Activated CD8-positive, alpha-beta T cell treated with anti-CD3 and anti-CD28 coated beads for 36 hours (primary cell): Measurements from ENCODE around the gene KPRP. TPM values are rescaled to one million over a fixed set of nuclear protein-coding genes. Genes with fewer than 3 reads are reported as not detected.

Experiments
- ATAC-seq: fragments of 200-7000 bp; cut with Tn5 transposase; one replicate; pipeline ENCODE4 v1.10.0; 2021; ENCODE audit warnings: mild to moderate bottlenecking, moderate library complexity
- CTCF ChIA-PET: fragments of 350-600 bp; sonication (Branson Sonifier 250); formaldehyde crosslinking; loops from one replicate; lab custom pipeline; 2021; ENCODE audit warnings: antibody characterized with exemption; lab: Charles Lee
- POLR2A ChIA-PET: fragments of 350-600 bp; sonication (Branson Sonifier 250); formaldehyde crosslinking; loops from one replicate; lab custom pipeline; 2021; ENCODE audit warnings: antibody characterized with exemption; lab: Charles Lee
- DNase-seq: peaks from one replicate; pipeline ENCODE4 v3.0.0-alpha.2; 2020
- H3K27ac Mint-ChIP-seq: one replicate; pipeline ENCODE4 v1.8.0; 2021; ENCODE audit warnings: mild to moderate bottlenecking, mixed read lengths
- H3K27me3 Mint-ChIP-seq: one replicate; pipeline ENCODE4 v1.8.0; 2021; ENCODE audit warnings: mixed read lengths
- H3K36me3 Mint-ChIP-seq: one replicate; pipeline ENCODE4 v1.8.0; 2021; ENCODE audit warnings: low read depth, mixed read lengths
- H3K4me1 Mint-ChIP-seq: one replicate; pipeline ENCODE4 v1.8.0; 2021; ENCODE audit warnings: low read depth, mixed read lengths
- H3K4me3 Mint-ChIP-seq: one replicate; pipeline ENCODE4 v1.8.0; 2021; ENCODE audit warnings: mild to moderate bottlenecking, moderate library complexity, mixed read lengths
- H3K9me3 Mint-ChIP-seq: one replicate; pipeline ENCODE4 v1.8.0; 2021; ENCODE audit warnings: mixed read lengths
- intact Hi-C: fragments of 100-400 bp; cut with micrococcal nuclease; formaldehyde crosslinking; loops from one replicate; pipeline ENCODE4 v1.10.0; 2022
- total RNA-seq, 2 experiments: library from RNA; stranded (reverse); gene quantifications; one replicate each; pipeline ENCODE4 v1.2.3, GENCODE V29; 2021
- TF ChIP-seq, protein P1 (sequence below): fragments of 200-600 bp; IDR thresholded peaks from one replicate; pipeline ENCODE4 v1.8.0; 2022; ENCODE audit warnings: antibody characterized with exemption, mild to moderate bottlenecking

The KPRP gene
- total RNA-seq, 2 experiments from 2014 or later = not detected

DNA sequence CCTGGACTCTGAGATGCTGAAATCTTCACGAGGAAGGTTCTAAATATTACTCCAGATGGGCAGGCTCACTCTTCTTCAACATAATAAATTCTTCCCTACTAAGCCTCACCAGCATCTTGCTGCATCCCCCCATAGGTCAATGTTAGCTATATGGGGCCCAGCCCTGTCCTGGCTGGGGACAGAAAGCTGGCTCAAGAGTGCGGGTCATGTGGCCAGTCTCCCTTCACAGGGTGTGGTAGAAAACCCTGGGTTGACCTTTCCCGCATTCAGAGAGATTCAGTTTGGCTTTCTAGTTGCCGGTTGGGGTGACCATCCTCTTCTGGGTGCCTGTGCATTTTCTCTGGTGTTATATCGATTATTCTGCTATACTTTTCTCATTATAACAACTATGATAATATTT is 19.8 kb upstream of the KPRP start:
- ATAC-seq (no peak), DNase-seq (no peak)
- POLR2A ChIA-PET = no interaction called here
- H3K4me1 Mint-ChIP-seq = no peaks in the 10 kb centered on the region
- no peaks in the 10 kb centered on the region for H3K9me3 Mint-ChIP-seq
- peaks cover 14% of the 10 kb centered on the region for H3K27me3 Mint-ChIP-seq
- intact Hi-C loops = no loop called here
- H3K4me3 Mint-ChIP-seq = no peak overlapping the region
- TF ChIP-seq, protein P1, sequence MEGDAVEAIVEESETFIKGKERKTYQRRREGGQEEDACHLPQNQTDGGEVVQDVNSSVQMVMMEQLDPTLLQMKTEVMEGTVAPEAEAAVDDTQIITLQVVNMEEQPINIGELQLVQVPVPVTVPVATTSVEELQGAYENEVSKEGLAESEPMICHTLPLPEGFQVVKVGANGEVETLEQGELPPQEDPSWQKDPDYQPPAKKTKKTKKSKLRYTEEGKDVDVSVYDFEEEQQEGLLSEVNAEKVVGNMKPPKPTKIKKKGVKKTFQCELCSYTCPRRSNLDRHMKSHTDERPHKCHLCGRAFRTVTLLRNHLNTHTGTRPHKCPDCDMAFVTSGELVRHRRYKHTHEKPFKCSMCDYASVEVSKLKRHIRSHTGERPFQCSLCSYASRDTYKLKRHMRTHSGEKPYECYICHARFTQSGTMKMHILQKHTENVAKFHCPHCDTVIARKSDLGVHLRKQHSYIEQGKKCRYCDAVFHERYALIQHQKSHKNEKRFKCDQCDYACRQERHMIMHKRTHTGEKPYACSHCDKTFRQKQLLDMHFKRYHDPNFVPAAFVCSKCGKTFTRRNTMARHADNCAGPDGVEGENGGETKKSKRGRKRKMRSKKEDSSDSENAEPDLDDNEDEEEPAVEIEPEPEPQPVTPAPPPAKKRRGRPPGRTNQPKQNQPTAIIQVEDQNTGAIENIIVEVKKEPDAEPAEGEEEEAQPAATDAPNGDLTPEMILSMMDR = no peak
- no peaks in the 10 kb centered on the region for H3K36me3 Mint-ChIP-seq
- no peak overlapping the region for H3K27ac Mint-ChIP-seq
- CTCF ChIA-PET = no interaction called here

GRCh38 chr1:152739841-152740240 is 18.0 kb upstream of the KPRP start:
- intact Hi-C loops = no loop called here

DNA sequence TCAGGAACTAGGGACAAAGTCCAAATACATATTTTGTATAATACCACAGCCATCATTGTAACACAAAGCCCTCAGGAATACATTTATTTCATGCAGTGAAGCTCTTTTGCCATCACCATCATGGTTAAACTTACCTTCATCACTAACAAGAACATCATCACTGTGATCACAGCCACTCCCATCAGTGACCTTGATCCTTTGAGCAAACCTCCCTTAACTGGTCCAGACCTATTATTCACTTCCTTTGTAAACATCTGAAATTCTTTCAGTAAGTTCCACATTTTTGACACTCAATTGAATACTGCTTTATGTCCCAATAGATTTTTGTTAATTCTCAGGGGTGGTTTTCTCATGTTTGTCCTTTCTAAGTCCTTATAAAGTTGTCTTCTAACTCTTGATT is 16.2 kb upstream of the KPRP start:
- DNase-seq = no peak
- Mint-ChIP-seq H3K27me3 (peaks cover 14% of the 10 kb centered on the region), H3K4me3 (no peak overlapping the region), H3K36me3 (no peaks in the 10 kb centered on the region), H3K4me1 (no peaks in the 10 kb centered on the region), H3K27ac (no peak overlapping the region), H3K9me3 (no peaks in the 10 kb centered on the region)
- POLR2A ChIA-PET = no interaction called here
- intact Hi-C loops = no loop called here
- TF ChIP-seq, protein P1 = no peak
- CTCF ChIA-PET = no interaction called here
- no peak for ATAC-seq

More at GRCh38 chr1:152739841-152740240, 18.0 kb upstream of the KPRP start:
- TF ChIP-seq, protein P1 = no peak
- H3K9me3 Mint-ChIP-seq = no peaks in the 10 kb centered on the region
- POLR2A ChIA-PET = no interaction called here
- peaks cover 15% of the 10 kb centered on the region for H3K27me3 Mint-ChIP-seq
- H3K27ac Mint-ChIP-seq = no peak overlapping the region
- H3K36me3 Mint-ChIP-seq = no peaks in the 10 kb centered on the region
- CTCF ChIA-PET = no interaction called here
- no peak overlapping the region for H3K4me3 Mint-ChIP-seq
- no peaks in the 10 kb centered on the region for H3K4me1 Mint-ChIP-seq
- ATAC-seq (no peak), DNase-seq (no peak)

GRCh38 chr1:152743371-152744145 is 14.3 kb upstream of the KPRP start:
- TF ChIP-seq, protein P1 = no peak
- ChIA-PET CTCF (no interaction called here), POLR2A (no interaction called here)
- H3K9me3 Mint-ChIP-seq = no peaks in the 10 kb centered on the region
- no peak overlapping the region for H3K4me3 Mint-ChIP-seq
- DNase-seq = no peak
- H3K4me1 Mint-ChIP-seq = no peaks in the 10 kb centered on the region
- ATAC-seq = no peak
- peaks cover 12% of the 10 kb centered on the region for H3K27me3 Mint-ChIP-seq
- H3K27ac Mint-ChIP-seq = no peak overlapping the region
- H3K36me3 Mint-ChIP-seq = no peaks in the 10 kb centered on the region
- intact Hi-C loops = no loop called here

DNA sequence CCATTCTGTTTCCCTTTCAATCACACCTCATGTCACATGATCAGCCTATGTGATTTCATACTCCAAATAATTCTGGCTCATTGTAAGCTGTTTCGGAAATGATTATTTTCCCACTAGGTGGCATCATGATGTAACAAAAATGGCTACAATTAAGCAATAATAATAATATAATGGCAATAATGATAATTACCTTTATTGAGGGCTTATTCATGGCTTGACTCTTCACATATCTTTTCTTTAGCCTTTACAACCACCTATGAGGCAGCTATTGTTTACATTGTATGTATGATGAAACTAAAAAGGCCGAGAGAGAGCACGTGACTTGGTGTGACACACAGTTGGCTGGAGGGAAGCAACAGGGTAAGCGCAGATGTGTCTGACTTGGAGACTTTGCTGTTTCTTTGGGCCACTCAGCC is 12.5 kb upstream of the KPRP start:
- ChIA-PET POLR2A (no interaction called here), CTCF (no interaction called here)
- Mint-ChIP-seq H3K4me3 (no peak overlapping the region), H3K36me3 (no peaks in the 10 kb centered on the region), H3K9me3 (no peaks in the 10 kb centered on the region), H3K27ac (no peak overlapping the region), H3K4me1 (no peaks in the 10 kb centered on the region), H3K27me3 (peaks cover 16% of the 10 kb centered on the region)
- TF ChIP-seq, protein P1 = no peak
- no peak for ATAC-seq
- intact Hi-C loops = no loop called here
- DNase-seq = no peak
